OCI-M2 (cell line): ENCODE measurements around the gene SNW1.
"Not testable (repeated sequence)": the region's sequence is repeated elsewhere in the genome, so short reads cannot be mapped to it uniquely, and the experiment has no call there.

Experiments
- DNase-seq: peaks from one replicate; lab custom pipeline; 2025; ENCODE audit not compliant: unreplicated experiment; lab: John Stamatoyannopoulos, UW

SNW1 gene

GRCh38 chr14:77760381-77761204 is at the start of gene SNW1:
Gene SNW1, minus strand, starts transcription at chr14:77761156. Its CDS starts 29 bp downstream, at chr14:77761127.
- no peak for DNase-seq

GRCh38 chr14:77809011-77809410 is 48.1 kb upstream of the SNW1 start:
- no peak for DNase-seq

GRCh38 chr14:77808250-77808649 is 47.3 kb upstream of the SNW1 start:
- DNase-seq, result no peak

- no peak for DNase-seq
Measured at GRCh38 chr14:77805706-77806105, 44.8 kb upstream of the SNW1 start.

- DNase-seq, result no peak
Measured at GRCh38 chr14:77804592-77804991, 43.6 kb upstream of the SNW1 start.

- no peak for DNase-seq
Measured at GRCh38 chr14:77800814-77801213, 39.9 kb upstream of the SNW1 start.

GRCh38 chr14:77799863-77800730 is 39.1 kb upstream of the SNW1 start, which contains the start of gene ADCK1:
Gene ADCK1, plus strand, starts transcription at chr14:77800109. Its CDS starts 18,870 bp downstream, at chr14:77818979.
- peak; percentile 59 for DNase-seq

GRCh38 chr14:77799456-77799855 is 38.5 kb upstream of the SNW1 start:
- DNase-seq, result not testable (repeated sequence)

- no peak for DNase-seq
Measured at GRCh38 chr14:77794357-77794756, 33.4 kb upstream of the SNW1 start.

- not testable (repeated sequence) for DNase-seq
Measured at GRCh38 chr14:77793255-77793654, 32.3 kb upstream of the SNW1 start.

- DNase-seq, result no peak
Measured at GRCh38 chr14:77791225-77791600, 30.3 kb upstream of the SNW1 start.

GRCh38 chr14:77790566-77791224 is 29.7 kb upstream of the SNW1 start:
- no peak for DNase-seq

- DNase-seq, result no peak
Measured at GRCh38 chr14:77786148-77786547, 25.2 kb upstream of the SNW1 start.

GRCh38 chr14:77782202-77782601 is 21.2 kb upstream of the SNW1 start:
- DNase-seq, result no peak

GRCh38 chr14:77773966-77774365 is 13.0 kb upstream of the SNW1 start:
- DNase-seq, result not testable (repeated sequence)

- DNase-seq, result not testable (repeated sequence)
Measured at GRCh38 chr14:77768442-77769069, 7.6 kb upstream of the SNW1 start.

- no peak for DNase-seq
Measured at GRCh38 chr14:77763978-77764377, 3.0 kb upstream of the SNW1 start.

GRCh38 chr14:77763316-77763715 is 2.4 kb upstream of the SNW1 start:
- no peak for DNase-seq

- DNase-seq, result peak; percentile 91
Measured at GRCh38 chr14:77761205-77761931, 412 bp upstream of the SNW1 start.

- DNase-seq, result no peak
Measured at GRCh38 chr14:77752799-77753516, 8.0 kb downstream of the SNW1 start.
